HG02759 (cell line): ENCODE data around the gene IFIH1.

ENCODE experiments used
- ATAC-seq: cut with Tn5 transposase; IDR thresholded peaks from one replicate; pipeline ENCODE4 v1.9.1; 2021; ENCODE audit warnings: mild to moderate bottlenecking, moderate library complexity; ENCODE audit not compliant: unreplicated experiment

IFIH1 gene

DNA sequence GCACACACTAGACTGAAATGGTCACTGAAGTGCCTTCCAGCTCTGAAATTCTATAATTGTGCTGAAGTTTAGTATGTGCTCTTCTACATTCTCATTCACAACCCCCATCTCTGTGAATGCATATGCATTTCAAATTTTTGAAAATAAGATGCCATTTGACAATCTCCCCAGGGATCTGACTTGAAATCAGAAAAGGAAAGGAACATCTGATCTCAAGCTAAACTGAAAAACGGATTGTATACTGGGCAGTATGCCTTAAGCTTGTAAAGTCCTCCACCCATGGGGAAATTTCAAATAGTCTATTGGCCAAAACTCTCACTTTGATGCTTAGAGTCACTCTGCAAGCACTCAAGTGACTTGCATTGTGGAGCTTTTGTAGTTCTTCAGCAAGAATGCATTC is 98.1 kb downstream of the IFIH1 start:
- no peak for ATAC-seq

DNA sequence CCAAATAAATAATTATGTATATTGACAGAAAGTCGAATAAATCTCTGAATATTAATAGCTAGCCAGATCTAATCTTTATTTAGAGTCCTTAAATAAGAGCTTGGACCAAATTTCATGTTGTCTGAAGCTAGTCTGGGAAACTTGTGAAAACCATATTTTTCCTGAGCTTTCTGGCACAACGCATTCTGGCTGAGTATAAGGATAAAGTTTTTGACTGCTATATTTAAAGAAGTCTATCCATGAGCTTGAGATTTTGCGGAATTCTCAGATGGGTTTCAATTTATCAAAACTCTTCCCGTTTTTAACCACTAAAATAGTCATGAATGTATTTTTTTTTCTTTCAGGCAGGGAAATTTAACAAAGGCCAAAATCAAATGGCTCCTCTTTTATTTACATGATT is 99.1 kb downstream of the IFIH1 start:
- ATAC-seq = no peak

DNA sequence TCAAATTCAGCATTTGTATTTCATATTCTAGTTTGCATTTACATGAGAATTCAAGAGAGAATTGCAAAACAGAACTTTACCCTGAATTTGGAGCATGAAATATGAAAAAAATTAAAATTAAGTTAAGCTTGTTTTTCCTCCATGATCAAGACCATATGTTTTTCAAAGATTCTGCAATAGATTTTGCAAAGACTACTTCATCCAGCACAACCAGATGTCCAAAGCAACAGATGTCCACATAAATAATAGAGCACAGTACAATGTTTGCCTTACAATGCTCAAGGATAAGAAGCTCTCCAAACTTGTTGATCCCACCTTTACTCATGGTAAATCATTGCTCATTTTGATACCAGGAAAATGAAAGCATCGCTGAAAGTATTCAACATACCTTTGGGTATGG is 100.9 kb downstream of the IFIH1 start:
- no peak for ATAC-seq
